RWPE2 (cell line): ENCODE measurements around the gene MVD.

ENCODE experiments used
- ATAC-seq: fragments of 200-7000 bp; cut with Tn5 transposase; 3 replicates; pipeline ENCODE4 v1.9.1; 2021; ENCODE audit warnings: low read depth
- DNase-seq: peaks from one replicate; pipeline ENCODE4 v3.0.0-alpha.2; 2020; ENCODE audit warnings: low spot score
- H3K27ac ChIP-seq: fragments of 450-650 bp; 2 replicates; pipeline ENCODE4 v1.5.1; 2017; ENCODE audit warnings: mild to moderate bottlenecking; ENCODE audit not compliant: poor library complexity, severe bottlenecking
- H3K27me3 ChIP-seq: fragments of 250-450 bp; sonication (Bioruptor Pico); 2 replicates; pipeline ENCODE4 v1.5.1; 2021; ENCODE audit warnings: mild to moderate bottlenecking, moderate library complexity; ENCODE audit not compliant: insufficient read depth, poor library complexity, severe bottlenecking
- H3K36me3 ChIP-seq: fragments of 250-450 bp; sonication (Bioruptor Pico); 2 replicates; pipeline ENCODE4 v1.5.1; 2020; ENCODE audit warnings: low read depth, mild to moderate bottlenecking, moderate library complexity
- H3K4me1 ChIP-seq: fragments of 250-450 bp; sonication (Bioruptor Pico); 2 replicates; pipeline ENCODE4 v1.5.1; 2021; ENCODE audit warnings: mild to moderate bottlenecking, moderate library complexity; ENCODE audit not compliant: insufficient read depth, poor library complexity, severe bottlenecking
- H3K4me3 ChIP-seq: fragments of 250-450 bp; sonication (Bioruptor Pico); 2 replicates; pipeline ENCODE4 v1.5.1; 2021; ENCODE audit warnings: mild to moderate bottlenecking, moderate library complexity; ENCODE audit not compliant: severe bottlenecking
- H3K9me3 ChIP-seq: fragments of 250-450 bp; sonication (Bioruptor Pico); 2 replicates; pipeline ENCODE4 v1.5.1; 2021; ENCODE audit warnings: mild to moderate bottlenecking, moderate library complexity; ENCODE audit not compliant: severe bottlenecking
- CTCF ChIP-seq: fragments of 450-650 bp; IDR thresholded peaks from one replicate; pipeline ENCODE4 v1.5.1; 2017; ENCODE audit warnings: mild to moderate bottlenecking, moderate library complexity; ENCODE audit not compliant: poor library complexity, severe bottlenecking

MVD gene

GRCh38 chr16:88677721-88678120, 14.8 kb upstream of the MVD start:
- H3K9me3 ChIP-seq, result no peaks in the 10 kb centered on the region
- H3K36me3 ChIP-seq, result no peaks in the 10 kb centered on the region
- DNase-seq (peak; percentile 51), ATAC-seq (0 out of 3 replicates have a peak, but pooled peaks have one; percentile 2)
- H3K27ac ChIP-seq, result no peak overlapping the region
- no peak for TF ChIP-seq CTCF
- H3K4me1 ChIP-seq, result peaks cover 5% of the 10 kb centered on the region
- no peak overlapping the region for H3K4me3 ChIP-seq
- H3K27me3 ChIP-seq, result peaks cover 11% of the 10 kb centered on the region

- Histone ChIP-seq H3K9me3 (no peaks in the 10 kb centered on the region), H3K36me3 (no peaks in the 10 kb centered on the region), H3K4me1 (peaks cover 5% of the 10 kb centered on the region), H3K27ac (no peak overlapping the region), H3K27me3 (peaks cover 11% of the 10 kb centered on the region), H3K4me3 (no peak overlapping the region)
- ATAC-seq (no peak), DNase-seq (no peak)
- no peak for TF ChIP-seq CTCF
Observed at GRCh38 chr16:88676502-88677242, 13.8 kb upstream of the MVD start.

- no peak for ATAC-seq
- Histone ChIP-seq H3K36me3 (no peaks in the 10 kb centered on the region), H3K4me1 (no peaks in the 10 kb centered on the region), H3K27ac (no peak overlapping the region), H3K4me3 (no peak overlapping the region), H3K9me3 (no peaks in the 10 kb centered on the region), H3K27me3 (peaks cover 11% of the 10 kb centered on the region)
- TF ChIP-seq CTCF, result no peak
- DNase-seq, result no peak
Observed at GRCh38 chr16:88673716-88674379, 11.0 kb upstream of the MVD start.

GRCh38 chr16:88672776-88673175, 9.9 kb upstream of the MVD start:
- TF ChIP-seq CTCF, result peak; percentile 9
- Histone ChIP-seq H3K27me3 (peaks cover 3% of the 10 kb centered on the region), H3K4me3 (no peak overlapping the region), H3K9me3 (no peaks in the 10 kb centered on the region), H3K4me1 (no peaks in the 10 kb centered on the region), H3K27ac (no peak overlapping the region), H3K36me3 (0 out of 2 replicates have a peak, but pooled peaks cover 3% of the 10 kb centered on the region)
- ATAC-seq, result no peak; the same call in 2 of the 3 replicates
- DNase-seq, result peak; percentile 67

GRCh38 chr16:88671806-88672205, 8.9 kb upstream of the MVD start:
- Histone ChIP-seq H3K9me3 (no peaks in the 10 kb centered on the region), H3K4me3 (no peak overlapping the region), H3K27me3 (no peaks in the 10 kb centered on the region), H3K36me3 (0 out of 2 replicates have a peak, but pooled peaks cover 3% of the 10 kb centered on the region), H3K4me1 (no peaks in the 10 kb centered on the region), H3K27ac (no peak overlapping the region)
- no peak for ATAC-seq
- no peak for TF ChIP-seq CTCF
- no peak for DNase-seq
